Stimulated activated naive CD8-positive, alpha-beta T cell treated with anti-CD3 and anti-CD28 coated beads, Interleukin-15, Interleukin-2, amounts not matched to agents 100 U/mL and 50 U/mL, for 24 hours (primary cell): ENCODE measurements around the gene SUSD6.
"Not testable (repeated sequence)": the region's sequence is repeated elsewhere in the genome, so short reads cannot be mapped to it uniquely, and the experiment has no call there.

Experiments
- ATAC-seq: fragments of 150-1000 bp; cut with Tn5 transposase; one replicate; pipeline ENCODE4 v1.10.0; 2021
- DNase-seq: peaks from one replicate; pipeline ENCODE4 v3.0.0; 2021

Gene SUSD6

GRCh38 chr14:69591317-69591716, 20.1 kb upstream of the SUSD6 start:
- DNase-seq (no peak), ATAC-seq (no peak)

GRCh38 chr14:69593018-69593677, 18.2 kb upstream of the SUSD6 start:
- ATAC-seq (no peak), DNase-seq (no peak)

- ATAC-seq = no peak
- no peak for DNase-seq
Observed at GRCh38 chr14:69594846-69595245, 16.6 kb upstream of the SUSD6 start.

GRCh38 chr14:69595336-69595735, 16.1 kb upstream of the SUSD6 start:
- DNase-seq (no peak), ATAC-seq (no peak)

GRCh38 chr14:69599431-69599830, 12.0 kb upstream of the SUSD6 start:
- ATAC-seq, DNase-seq: not testable (repeated sequence)

GRCh38 chr14:69600304-69600891, 11.0 kb upstream of the SUSD6 start:
- ATAC-seq (no peak), DNase-seq (no peak)

GRCh38 chr14:69605738-69606137, 5.7 kb upstream of the SUSD6 start:
- ATAC-seq = no peak
- DNase-seq = no peak

GRCh38 chr14:69606258-69607184, 4.9 kb upstream of the SUSD6 start:
- DNase-seq (no peak), ATAC-seq (no peak)

GRCh38 chr14:69610020-69610873, 1.1 kb upstream of the SUSD6 start:
- ATAC-seq = no peak
- DNase-seq = no peak

GRCh38 chr14:69610874-69611171, 573 bp upstream of the SUSD6 start:
- ATAC-seq (no peak), DNase-seq (no peak)

GRCh38 chr14:69612014-69612782, 802 bp downstream of the SUSD6 start:
- ATAC-seq (peak; percentile 55), DNase-seq (peak; percentile 62)

- ATAC-seq = no peak
Observed at GRCh38 chr14:69612783-69613130, 1.4 kb downstream of the SUSD6 start.

GRCh38 chr14:69613312-69614073, 2.1 kb downstream of the SUSD6 start:
- ATAC-seq = no peak
- DNase-seq = no peak

More at GRCh38 chr14:69612783-69613130, 1.4 kb downstream of the SUSD6 start:
- no peak for DNase-seq

- no peak for ATAC-seq
- DNase-seq = no peak
Observed at GRCh38 chr14:69614592-69614991, 3.2 kb downstream of the SUSD6 start.

- no peak for DNase-seq
- ATAC-seq = no peak
Observed at GRCh38 chr14:69615121-69615495, 3.7 kb downstream of the SUSD6 start.

GRCh38 chr14:69615496-69616407, 4.4 kb downstream of the SUSD6 start:
- DNase-seq = peak; percentile 39

GRCh38 chr14:69616408-69616773, 5.0 kb downstream of the SUSD6 start:
- ATAC-seq (no peak), DNase-seq (no peak)

More at GRCh38 chr14:69615496-69616407, 4.4 kb downstream of the SUSD6 start:
- ATAC-seq = peak; percentile 33

GRCh38 chr14:69617796-69618195, 6.4 kb downstream of the SUSD6 start:
- no peak for ATAC-seq
- DNase-seq = no peak

- no peak for DNase-seq
- ATAC-seq = no peak
Observed at GRCh38 chr14:69619012-69619411, 7.6 kb downstream of the SUSD6 start.

GRCh38 chr14:69620211-69620611, 8.8 kb downstream of the SUSD6 start:
- ATAC-seq (no peak), DNase-seq (no peak)
